ENCODE measurements around the gene ANKRD11. TPM values are rescaled to one million over a fixed set of nuclear protein-coding genes. Genes with fewer than 3 reads are reported as not detected.

Gene ANKRD11
- total RNA-seq, 1 donor, result 97.4 TPM

- Histone ChIP-seq H3K36me3 (ENCODE audit: insufficient read depth, low read length) (peaks cover 3% of the 10 kb centered on the region), H3K4me2 (ENCODE audit: insufficient read depth, low read length) (peak overlapping the region; percentile 87), H3K27me3 (ENCODE audit: insufficient read depth, low read length) (no peaks in the 10 kb centered on the region), H3K9me3 (ENCODE audit: low read depth, low read length) (no peaks in the 10 kb centered on the region), H3K27ac (ENCODE audit: low read depth, low read length) (peak overlapping the region; percentile 97), H3K79me2 (ENCODE audit: insufficient read depth, low read length) (peaks cover 97% of the 10 kb centered on the region), H3K4me1 (ENCODE audit: insufficient read depth, low read length) (peaks cover 74% of the 10 kb centered on the region), H2AFZ (ENCODE audit: low read length) (no peak overlapping the region), H4K20me1 (ENCODE audit: insufficient read depth, low read length) (peaks cover 23% of the 10 kb centered on the region), H3K4me3 (ENCODE audit: insufficient read depth, low read length) (peak overlapping the region; percentile 59)
- no peak for TF ChIP-seq CTCF (IDR thresholded peaks at IDR 0.05; ENCODE audit: extremely low read depth, low read depth, low read length)
- peak; percentile 99 for DNase-seq (ENCODE audit: insufficient read length, low spot score, missing footprints)
These were observed 170.2 kb downstream of the ANKRD11 start for GRCh38 chr16:89319886-89320781.

DNA sequence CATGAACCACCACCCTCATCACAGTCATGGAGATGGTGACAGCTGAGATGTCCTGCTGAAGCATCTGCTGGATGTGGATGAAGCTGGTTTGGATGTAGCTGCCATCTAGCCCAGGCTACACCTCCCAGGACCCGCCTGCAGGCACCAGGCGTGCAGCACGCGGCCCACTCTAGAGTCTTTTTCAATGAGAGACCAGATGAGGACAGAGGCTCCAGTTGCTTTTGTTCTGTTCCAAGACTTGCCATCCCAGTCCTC is 170.8 kb downstream of the ANKRD11 start:
- Histone ChIP-seq H3K27me3 (ENCODE audit: insufficient read depth, low read length) (no peaks in the 10 kb centered on the region), H3K4me3 (ENCODE audit: insufficient read depth, low read length) (peak overlapping the region; percentile 59), H3K4me2 (ENCODE audit: insufficient read depth, low read length) (peak overlapping the region; percentile 87), H2AFZ (ENCODE audit: low read length) (no peak overlapping the region), H3K79me2 (ENCODE audit: insufficient read depth, low read length) (peaks cover 97% of the 10 kb centered on the region), H4K20me1 (ENCODE audit: insufficient read depth, low read length) (peaks cover 25% of the 10 kb centered on the region), H3K4me1 (ENCODE audit: insufficient read depth, low read length) (peaks cover 69% of the 10 kb centered on the region), H3K36me3 (ENCODE audit: insufficient read depth, low read length) (peaks cover 3% of the 10 kb centered on the region), H3K9me3 (ENCODE audit: low read depth, low read length) (no peaks in the 10 kb centered on the region), H3K27ac (ENCODE audit: low read depth, low read length) (peak overlapping the region; percentile 97)
- no peak for DNase-seq (ENCODE audit: insufficient read length, low spot score, missing footprints)
- no peak for TF ChIP-seq CTCF (IDR thresholded peaks at IDR 0.05; ENCODE audit: extremely low read depth, low read depth, low read length)

- no peak for TF ChIP-seq CTCF (IDR thresholded peaks at IDR 0.05; ENCODE audit: extremely low read depth, low read depth, low read length)
- peaks cover 25% of the 10 kb centered on the region for H4K20me1 ChIP-seq (ENCODE audit: insufficient read depth, low read length)
These were observed 171.3 kb downstream of the ANKRD11 start for GRCh38 chr16:89318871-89319630.

DNA sequence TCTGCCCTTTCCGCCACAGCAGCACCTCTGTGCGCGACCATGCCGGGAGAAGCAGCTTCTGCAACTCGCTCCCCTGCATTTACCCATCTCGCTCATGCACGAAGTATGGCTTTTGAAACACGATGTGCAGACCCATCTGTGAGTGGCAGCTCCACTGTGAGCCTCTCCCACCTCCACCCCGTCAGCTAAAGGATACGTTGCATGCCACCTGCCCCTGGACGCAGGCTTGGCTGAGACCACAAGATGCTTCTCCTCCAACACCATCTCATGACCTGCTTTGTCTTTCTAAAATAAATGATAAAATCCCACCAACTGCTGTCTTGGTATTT is 172.0 kb downstream of the ANKRD11 start:
- Histone ChIP-seq H4K20me1 (ENCODE audit: insufficient read depth, low read length) (peaks cover 28% of the 10 kb centered on the region), H3K27ac (ENCODE audit: low read depth, low read length) (peak overlapping the region; percentile 10)

More at GRCh38 chr16:89318871-89319630, 171.3 kb downstream of the ANKRD11 start:
- peak; percentile 82 for DNase-seq (ENCODE audit: insufficient read length, low spot score, missing footprints)
- peak overlapping the region; percentile 87 for H3K4me2 ChIP-seq (ENCODE audit: insufficient read depth, low read length)
- H3K36me3 ChIP-seq (ENCODE audit: insufficient read depth, low read length), result peaks cover 3% of the 10 kb centered on the region
- no peaks in the 10 kb centered on the region for H3K9me3 ChIP-seq (ENCODE audit: low read depth, low read length)
- no peak overlapping the region for H2AFZ ChIP-seq (ENCODE audit: low read length)
- H3K4me1 ChIP-seq (ENCODE audit: insufficient read depth, low read length), result peaks cover 63% of the 10 kb centered on the region
- peaks cover 98% of the 10 kb centered on the region for H3K79me2 ChIP-seq (ENCODE audit: insufficient read depth, low read length)
- no peak overlapping the region for H3K4me3 ChIP-seq (ENCODE audit: insufficient read depth, low read length)
- H3K27ac ChIP-seq (ENCODE audit: low read depth, low read length), result peak overlapping the region; percentile 97
- H3K27me3 ChIP-seq (ENCODE audit: insufficient read depth, low read length), result no peaks in the 10 kb centered on the region

More for the DNA sequence above, 172.0 kb downstream of the ANKRD11 start:
- Histone ChIP-seq H3K9me3 (ENCODE audit: low read depth, low read length) (no peaks in the 10 kb centered on the region), H3K27me3 (ENCODE audit: insufficient read depth, low read length) (no peaks in the 10 kb centered on the region), H3K4me1 (ENCODE audit: insufficient read depth, low read length) (peaks cover 59% of the 10 kb centered on the region), H3K79me2 (ENCODE audit: insufficient read depth, low read length) (peaks cover 98% of the 10 kb centered on the region), H2AFZ (ENCODE audit: low read length) (no peak overlapping the region), H3K4me3 (ENCODE audit: insufficient read depth, low read length) (no peak overlapping the region), H3K36me3 (ENCODE audit: insufficient read depth, low read length) (peaks cover 3% of the 10 kb centered on the region), H3K4me2 (ENCODE audit: insufficient read depth, low read length) (no peak overlapping the region)
- peak; percentile 37 for DNase-seq (ENCODE audit: insufficient read length, low spot score, missing footprints)
- no peak for TF ChIP-seq CTCF (IDR thresholded peaks at IDR 0.05; ENCODE audit: extremely low read depth, low read depth, low read length)
